Prostate gland (tissue), 2 donors: ENCODE data around the gene HTRA2.

Experiments used
- CTCF ChIP-seq, 4 experiments: fragments of 200-600 bp in 2 of 4; fragments of 450-650 bp in 2 of 4; sonication (generic) in 2 of 4; IDR thresholded peaks; 1 replicate in 3 of 4; 2 replicates in 1 of 4; pipeline ENCODE4 v1.5.1; 2016 to 2019; ENCODE audit warnings: antibody characterized with exemption in 4 of 4, mild to moderate bottlenecking in 2 of 4, moderate library complexity in 2 of 4
- POLR2A ChIP-seq: fragments of 450-650 bp; IDR thresholded peaks from one replicate; pipeline ENCODE4 v1.6.1; 2016; ENCODE audit warnings: antibody characterized with exemption, mild to moderate bottlenecking

- TF ChIP-seq CTCF (IDR thresholded peaks at IDR 0.05) (peak in 1 of 4 experiments; percentile 6), POLR2A (no peak)
Measured at GRCh38 chr2:74544634-74545033, 14.9 kb downstream of the HTRA2 start.
